Measurements from ENCODE around the gene CLBA1. TPM values are rescaled to one million over a fixed set of nuclear protein-coding genes. Genes with fewer than 3 reads are reported as not detected.
A peak's percentile ranks its signal among the peaks of the same experiment; 100 is the strongest.
"Not testable (repeated sequence)": the region's sequence is repeated elsewhere in the genome, so short reads cannot be mapped to it uniquely, and the experiment has no call there.

CLBA1 gene
- total RNA-seq (2014; rRNA removed; shearing (Covaris generic)), result 6.5 and 8.4 TPM in 2 replicates

DNA sequence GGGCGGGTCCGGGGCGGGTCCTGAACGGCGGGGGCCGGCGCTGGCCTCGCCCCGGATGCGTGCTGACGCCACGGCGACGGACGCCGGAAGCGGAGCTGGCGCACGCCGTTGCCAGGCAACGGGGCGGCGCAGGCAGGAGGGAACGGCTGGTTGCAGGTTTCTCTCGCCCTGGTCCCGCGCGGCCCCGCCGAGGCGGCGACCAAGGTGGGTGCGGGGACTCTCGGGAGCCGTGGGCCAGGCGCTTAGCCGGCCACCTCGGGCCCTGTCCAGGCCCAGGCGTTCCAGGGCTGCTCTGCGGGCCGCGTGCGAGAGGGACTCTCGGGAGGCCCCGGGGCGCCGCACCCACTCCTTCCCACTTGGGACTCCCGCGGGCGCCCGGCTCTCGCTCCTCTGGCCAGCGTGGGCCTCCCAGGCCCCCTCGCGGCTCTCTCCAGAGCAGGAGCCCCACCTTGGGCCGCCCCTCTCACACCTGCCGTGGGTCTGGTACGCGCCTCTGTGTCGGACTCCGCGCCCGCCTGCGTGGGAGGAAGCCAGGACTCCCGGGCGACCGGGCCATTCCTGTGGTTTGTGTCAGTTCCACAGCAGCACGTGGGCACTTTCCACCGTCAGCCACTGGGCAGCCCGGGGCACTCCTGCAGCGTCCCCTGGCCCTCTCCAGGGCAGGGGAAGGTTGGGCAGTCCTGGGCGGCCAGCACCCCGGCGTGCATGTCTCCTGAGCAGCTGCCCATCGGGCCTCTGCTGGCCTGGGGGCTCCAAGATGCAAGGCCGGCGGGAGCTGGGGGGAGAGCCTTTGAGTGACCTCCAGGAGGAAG is at the start of gene CLBA1:
Gene CLBA1 (plus strand): TSS at position 114 of the 812 bp plus-strand sequence. CDS start 644 bp downstream, at position 758.
- DNase-seq (ENCODE audit: low read depth), result peak; percentile 98

DNA sequence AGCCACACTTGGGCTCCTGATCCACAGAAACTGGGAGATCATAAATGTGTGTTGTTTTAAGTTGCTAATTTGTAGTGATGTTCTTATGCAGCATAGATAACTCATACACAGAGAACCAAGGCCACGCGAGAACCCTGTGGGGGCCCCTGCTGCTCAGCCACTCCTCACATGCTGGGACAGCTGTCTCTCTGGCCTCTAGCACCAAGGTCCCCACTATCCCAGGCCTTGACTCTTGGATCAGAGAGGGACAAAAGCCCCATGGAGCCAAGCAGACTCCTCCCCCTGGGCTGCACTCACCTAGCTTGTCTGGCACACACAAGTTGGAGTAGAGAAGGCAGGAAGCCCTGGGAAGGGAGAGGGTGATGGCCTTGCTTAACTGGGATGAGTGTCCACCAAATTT is 49.6 kb upstream of the CLBA1 start:
- DNase-seq (ENCODE audit: low read depth), result no peak

DNA sequence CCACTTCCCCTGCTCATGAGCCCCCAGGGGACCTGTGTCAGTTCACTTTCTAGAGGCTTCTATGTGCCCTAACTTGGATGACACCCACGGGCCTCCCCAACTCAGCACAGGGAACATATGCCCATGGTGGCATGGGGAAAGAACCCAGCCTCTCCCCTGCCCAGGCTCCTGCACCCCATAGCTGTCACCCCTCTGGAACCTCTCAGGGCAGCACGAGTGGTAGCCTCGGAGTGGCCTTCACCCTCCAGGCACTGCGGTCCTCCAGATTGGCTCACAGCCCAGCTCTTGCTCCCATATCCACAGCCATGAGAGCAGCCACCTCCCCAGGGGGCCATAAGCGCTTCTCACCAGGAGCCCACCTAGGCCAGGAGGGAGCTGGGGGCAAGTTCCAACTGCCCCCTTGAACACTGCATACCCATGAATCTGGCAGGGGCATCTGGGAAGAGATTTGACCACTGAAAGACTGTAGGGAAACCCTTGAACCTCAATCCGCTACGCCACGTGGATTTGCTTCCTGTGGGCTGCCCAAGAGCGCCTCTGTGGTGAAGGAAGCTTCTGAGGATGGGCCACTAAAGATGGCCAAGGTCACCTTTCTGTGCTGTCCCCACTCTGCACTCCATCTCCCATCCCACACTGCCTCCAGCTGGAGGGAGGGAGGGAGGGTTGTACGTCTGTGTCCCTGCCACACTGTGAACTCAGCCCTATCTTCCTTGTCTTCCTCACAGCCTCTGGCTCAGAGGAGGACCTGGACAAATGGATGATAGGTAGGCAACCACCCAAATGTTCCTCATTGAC is 49.0 kb upstream of the CLBA1 start:
- no peak for DNase-seq (ENCODE audit: low read depth)

DNA sequence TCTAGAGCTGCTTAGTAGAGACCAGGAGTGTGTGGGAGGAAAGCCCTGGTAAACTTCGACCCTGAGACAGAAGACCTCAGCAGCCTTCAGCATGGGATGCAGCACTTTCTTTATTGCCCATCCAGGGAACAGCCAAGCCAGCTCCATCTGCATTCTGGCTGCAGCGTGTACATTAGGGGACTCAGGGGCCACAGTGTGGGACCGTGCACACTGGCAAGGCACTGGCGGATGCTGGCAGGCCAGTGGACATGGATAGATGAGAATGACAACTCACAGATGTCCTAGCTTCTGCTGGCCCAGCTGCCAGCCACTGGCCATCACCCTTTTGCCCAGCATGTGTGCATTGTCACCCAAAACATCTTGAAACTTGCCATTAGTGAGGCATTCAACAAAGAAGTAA is 48.4 kb upstream of the CLBA1 start:
- DNase-seq (ENCODE audit: low read depth), result no peak

- no peak for DNase-seq (ENCODE audit: low read depth)
Measured at GRCh38 chr14:104937694-104938365, 47.8 kb upstream of the CLBA1 start.

DNA sequence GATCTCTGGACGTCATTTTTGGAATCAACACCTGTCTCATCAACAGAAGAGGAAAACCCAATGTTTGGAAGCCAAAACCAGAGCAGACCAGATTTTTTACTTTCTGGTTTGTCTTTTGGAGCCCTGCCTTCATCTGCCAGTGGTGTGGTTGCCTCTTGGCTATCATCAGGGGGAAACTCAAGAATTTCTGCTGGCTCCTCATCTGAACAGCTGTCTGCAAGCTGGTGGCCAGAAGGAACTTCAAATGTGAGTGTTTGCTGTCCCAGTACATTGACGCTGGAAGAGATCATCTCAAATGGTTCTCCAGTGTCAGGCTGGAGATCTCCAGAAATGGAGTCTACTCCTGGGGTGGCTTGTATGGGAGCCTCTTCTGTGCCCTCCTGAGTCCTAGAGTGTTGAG is 47.2 kb upstream of the CLBA1 start:
- no peak for DNase-seq (ENCODE audit: low read depth)

DNA sequence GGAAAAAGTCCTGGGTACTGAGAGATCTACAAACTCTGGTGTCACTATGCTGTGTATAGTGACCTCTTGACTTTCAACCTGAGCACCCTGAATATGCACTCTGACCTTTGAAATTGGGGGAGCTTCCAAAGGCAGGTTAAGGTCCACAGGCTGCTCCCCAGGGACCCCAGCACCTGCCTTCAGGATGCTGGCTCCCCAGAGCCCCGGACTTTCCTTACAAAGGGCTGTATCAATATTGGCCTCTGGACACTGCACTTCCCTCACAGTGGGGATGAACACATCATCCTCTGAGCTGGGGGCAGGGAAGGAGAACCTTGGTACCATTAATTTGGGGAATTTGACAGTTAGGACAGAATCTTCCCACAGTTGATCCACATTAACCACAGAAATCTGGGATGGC is 46.6 kb upstream of the CLBA1 start:
- no peak for DNase-seq (ENCODE audit: low read depth)

DNA sequence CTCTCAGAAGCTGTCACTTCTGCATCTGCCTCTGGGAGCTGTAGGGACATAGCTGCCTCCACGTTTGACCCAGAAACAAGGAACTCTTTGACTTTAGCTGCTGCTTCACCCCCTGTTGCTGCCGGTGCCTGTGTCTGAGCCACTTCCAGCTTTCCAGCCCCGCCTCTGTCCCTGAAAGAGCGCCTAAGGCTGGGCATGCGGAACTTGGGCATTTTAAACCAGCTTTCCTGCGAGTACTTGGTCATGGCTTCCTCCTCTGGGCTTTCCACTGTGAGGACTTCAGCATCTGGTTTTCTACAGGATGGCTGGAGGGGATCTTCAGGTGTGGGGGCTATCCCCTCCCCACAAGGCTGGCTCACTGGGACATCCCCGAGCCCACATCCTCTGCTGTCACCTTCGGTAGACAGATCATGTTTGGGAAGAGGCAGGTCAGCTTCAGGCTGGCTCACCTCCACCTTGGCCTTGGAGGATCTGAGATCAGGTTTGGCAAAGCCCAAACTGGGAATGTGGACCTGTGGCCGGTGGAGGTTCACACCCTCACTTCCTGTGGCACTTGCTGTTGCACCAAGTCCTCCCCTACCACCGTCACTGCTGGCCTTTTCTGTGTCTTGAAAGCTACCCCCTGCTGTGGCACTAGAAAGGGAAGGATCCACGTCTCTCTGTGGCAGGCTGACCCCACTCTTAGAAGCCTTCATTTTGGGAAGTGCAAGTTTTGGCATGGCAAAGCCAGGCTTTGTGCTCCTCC is 45.8 kb upstream of the CLBA1 start:
- DNase-seq (ENCODE audit: low read depth), result no peak

DNA sequence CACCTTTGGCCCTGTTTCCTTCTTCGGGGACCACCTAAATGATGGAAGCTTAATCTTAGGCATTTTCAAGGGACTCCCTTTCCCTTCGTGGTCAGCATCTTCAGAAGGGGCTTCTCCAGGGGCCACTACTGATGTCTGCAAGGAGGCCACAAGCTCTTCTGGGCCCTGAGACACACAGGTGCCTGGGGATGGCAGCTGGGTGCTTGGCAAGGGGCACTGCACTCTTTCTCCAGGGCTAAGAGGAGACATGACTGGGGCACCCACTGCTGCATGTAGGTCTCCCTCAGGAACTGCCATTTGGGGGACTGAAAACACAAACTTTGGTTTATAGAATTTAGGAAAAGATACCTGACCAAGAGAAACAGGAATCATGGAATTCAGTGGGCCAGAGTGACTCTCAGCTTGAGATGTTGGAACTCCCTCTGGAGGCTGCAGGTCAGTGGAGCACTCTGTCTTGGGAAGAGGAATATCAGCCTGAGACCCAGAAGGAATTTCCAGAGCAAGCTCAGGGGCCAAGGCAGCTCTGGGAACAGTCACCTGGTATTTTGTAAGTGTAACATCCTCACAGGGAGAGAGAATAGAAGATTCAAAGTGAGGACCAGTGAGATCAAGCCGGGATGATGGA is 45.0 kb upstream of the CLBA1 start:
- no peak for DNase-seq (ENCODE audit: low read depth)

DNA sequence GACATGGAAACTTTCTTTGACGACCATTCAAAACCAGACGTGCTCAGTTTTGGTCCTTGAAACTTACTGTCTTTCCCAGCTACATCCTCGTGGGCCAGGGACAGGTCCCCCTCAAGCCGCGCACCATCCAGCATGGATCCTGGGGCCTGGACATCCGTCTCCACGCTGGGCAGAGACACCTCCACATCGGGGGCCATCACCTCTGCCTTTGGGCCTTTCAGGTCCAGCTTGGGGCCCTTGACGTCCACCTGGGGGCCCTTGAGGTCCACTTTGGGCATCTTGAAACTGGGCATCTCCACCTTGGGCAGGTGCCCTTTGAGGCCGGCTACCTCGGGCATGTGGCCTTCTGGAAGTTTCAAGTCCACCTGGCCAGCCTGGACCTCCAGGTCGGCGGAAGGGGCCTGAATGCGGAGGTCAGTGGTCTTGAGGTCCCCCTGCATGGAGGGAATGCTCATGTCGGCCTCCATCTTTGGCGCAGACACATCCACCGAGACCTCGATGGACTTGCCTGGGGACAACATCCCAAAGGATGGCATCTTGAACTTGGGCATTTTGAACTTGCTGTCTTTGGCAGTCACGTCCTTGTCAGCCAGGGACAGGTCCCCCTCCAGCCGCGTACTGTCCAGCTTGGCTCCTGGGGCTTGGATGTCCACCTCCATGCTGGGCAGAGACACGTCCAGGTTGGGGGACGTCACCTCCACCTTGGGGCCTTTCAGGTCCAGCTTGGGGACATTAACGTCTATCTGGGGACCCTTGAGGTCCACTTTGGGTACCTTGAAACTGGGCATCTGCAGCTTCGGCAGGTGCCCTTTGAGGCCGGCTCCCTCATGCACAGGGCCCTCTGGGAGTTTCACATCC is 43.9 kb upstream of the CLBA1 start:
- DNase-seq (ENCODE audit: low read depth), result no peak

- no peak for DNase-seq (ENCODE audit: low read depth)
Measured at GRCh38 chr14:104942586-104942985, 43.0 kb upstream of the CLBA1 start.

GRCh38 chr14:104943216-104944015 is 42.2 kb upstream of the CLBA1 start:
- not testable (repeated sequence) for DNase-seq (ENCODE audit: low read depth)

GRCh38 chr14:104944016-104944308 is 41.6 kb upstream of the CLBA1 start:
- not testable (repeated sequence) for DNase-seq (ENCODE audit: low read depth)

DNA sequence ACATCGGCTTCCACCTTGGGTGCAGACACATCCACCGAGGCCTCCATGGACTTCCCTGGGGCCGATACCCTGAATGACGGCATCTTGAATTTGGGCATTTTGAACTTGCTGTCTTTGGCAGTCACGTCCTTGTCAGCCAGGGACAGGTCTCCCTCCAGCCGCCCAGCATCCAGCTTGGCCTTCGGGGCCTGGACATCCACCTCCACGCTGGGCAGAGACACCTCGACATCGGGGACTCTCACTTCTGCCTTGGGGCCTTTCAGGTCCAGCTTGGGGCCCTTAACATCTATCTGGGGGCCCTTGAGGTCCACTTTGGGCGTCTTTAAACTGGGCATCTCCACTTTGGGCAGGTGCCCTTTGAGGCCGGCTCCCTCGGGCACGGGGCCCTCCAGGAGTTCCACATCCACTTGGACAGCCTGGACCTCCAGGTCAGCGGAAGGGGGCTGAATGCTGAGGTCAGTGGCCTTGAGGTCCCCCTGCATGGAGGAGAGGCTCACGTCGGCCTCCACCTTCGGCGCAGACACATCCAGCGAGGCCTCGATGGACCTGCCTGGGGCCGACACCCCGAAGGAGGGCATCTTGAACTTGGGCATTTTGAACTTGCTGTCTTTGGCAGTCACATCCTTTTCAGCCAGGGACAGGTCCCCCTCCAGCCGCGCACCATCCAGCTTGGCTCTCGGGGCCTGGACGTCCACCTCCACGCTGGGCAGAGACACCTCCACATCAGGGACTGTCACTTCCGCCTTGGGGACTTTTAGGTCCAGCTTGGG is 41.0 kb upstream of the CLBA1 start:
- not testable (repeated sequence) for DNase-seq (ENCODE audit: low read depth)

- not testable (repeated sequence) for DNase-seq (ENCODE audit: low read depth)
Measured at GRCh38 chr14:104945266-104945665, 40.3 kb upstream of the CLBA1 start.

DNA sequence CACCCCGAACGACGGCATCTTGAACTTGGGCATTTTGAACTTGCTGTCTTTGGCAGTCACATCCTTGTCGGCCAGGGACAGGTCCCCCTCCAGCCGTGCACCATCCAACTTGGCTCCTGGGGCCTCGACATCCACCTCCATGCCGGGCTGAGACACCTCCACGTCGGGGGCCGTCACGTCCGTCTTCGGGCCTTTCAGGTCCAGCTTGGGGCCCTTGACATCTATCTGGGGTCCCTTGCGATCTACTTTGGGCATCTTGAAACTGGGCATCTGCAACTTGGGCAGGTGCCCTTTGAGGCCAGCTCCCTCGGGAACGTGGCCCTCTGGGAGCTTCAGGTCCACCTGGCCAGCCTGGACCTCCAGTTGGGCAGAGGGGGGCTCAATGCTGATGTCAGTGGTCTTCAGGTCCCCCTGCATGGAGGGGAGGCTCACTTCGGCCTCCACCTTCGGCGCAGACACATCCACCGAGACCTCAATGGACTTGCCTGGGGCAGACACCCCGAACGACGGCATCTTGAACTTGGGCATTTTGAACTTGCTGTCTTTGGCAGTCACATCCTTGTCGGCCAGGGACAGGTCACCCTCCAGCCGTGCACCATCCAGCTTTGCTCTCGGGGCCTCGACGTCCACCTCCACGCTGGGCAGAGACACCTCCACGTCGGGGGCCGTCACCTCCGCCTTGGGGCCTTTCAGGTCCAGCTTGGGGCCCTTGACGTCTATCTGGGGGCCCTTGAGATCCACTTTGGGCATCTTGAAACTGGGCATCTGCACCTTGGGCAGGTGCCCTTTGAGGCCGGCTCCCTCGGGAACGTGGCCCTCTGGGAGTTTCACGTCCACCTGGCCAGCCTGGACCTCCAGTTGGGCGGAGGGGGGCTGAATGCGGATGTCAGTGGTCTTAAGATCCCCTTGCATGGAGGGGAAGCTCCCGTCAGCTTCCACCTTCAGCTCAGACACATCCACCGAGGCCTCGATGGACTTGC is 39.3 kb upstream of the CLBA1 start:
- DNase-seq (ENCODE audit: low read depth), result not testable (repeated sequence)

GRCh38 chr14:104947201-104947600 is 38.4 kb upstream of the CLBA1 start:
- DNase-seq (ENCODE audit: low read depth), result not testable (repeated sequence)
